CD4-positive, alpha-beta memory T cell (primary cell): ENCODE data around the gene RPS25. TPM values are rescaled to one million over a fixed set of nuclear protein-coding genes. Genes with fewer than 3 reads are reported as not detected.
"Not testable (repeated sequence)": the region's sequence is repeated elsewhere in the genome, so short reads cannot be mapped to it uniquely, and the experiment has no call there.

Experiments used
- CTCF ChIA-PET: fragments of 350-600 bp; sonication (Branson Sonifier 250); formaldehyde crosslinking; loops from one replicate; lab custom pipeline; 2021; ENCODE audit warnings: inconsistent platforms; ENCODE audit not compliant: partially characterized antibody; lab: Charles Lee
- POLR2A ChIA-PET: fragments of 350-600 bp; sonication (Branson Sonifier 250); formaldehyde crosslinking; loops from one replicate; lab custom pipeline; 2021; ENCODE audit not compliant: partially characterized antibody; lab: Charles Lee
- DNase-seq, 5 donors: peaks; one replicate each; pipeline versions ENCODE4 v3.0.0 to v3.0.0-alpha.2; 2020 to 2022; ENCODE audit warnings: mixed read lengths in 1 of 5
- H3K27ac ChIP-seq: one replicate; pipeline ENCODE4 v1.7.0; 2013; ENCODE audit warnings: low read depth, low read length
- H3K27me3 ChIP-seq: 2 replicates; pipeline ENCODE4 v1.7.0; 2013; ENCODE audit warnings: mild to moderate bottlenecking, low read length, moderate library complexity; ENCODE audit not compliant: insufficient read depth
- H3K36me3 ChIP-seq: 2 replicates; pipeline ENCODE4 v1.7.0; 2013; ENCODE audit warnings: mild to moderate bottlenecking, low read length, moderate library complexity; ENCODE audit not compliant: insufficient read depth
- H3K4me1 ChIP-seq: 2 replicates; pipeline ENCODE4 v1.7.0; 2013; ENCODE audit warnings: mild to moderate bottlenecking, low read length, moderate library complexity; ENCODE audit not compliant: insufficient read depth
- H3K4me3 ChIP-seq, 2 donors: one replicate each; pipeline ENCODE4 v1.7.0; 2013; ENCODE audit warnings: low read length in 2 of 2, mild to moderate bottlenecking in 1 of 2
- H3K9me3 ChIP-seq, 2 donors: one replicate each; pipeline ENCODE4 v1.7.0; 2013; ENCODE audit warnings: low read length in 2 of 2, control low read depth in 1 of 2; ENCODE audit not compliant: control insufficient read depth in 1 of 2
- H3K27ac Mint-ChIP-seq, 7 donors: one replicate each; pipeline ENCODE4 v1.8.0; 2020 to 2021; ENCODE audit warnings: mixed read lengths in 7 of 7, mild to moderate bottlenecking in 6 of 7, inconsistent platforms in 3 of 7, moderate library complexity in 3 of 7
- H3K27me3 Mint-ChIP-seq, 2 donors: one replicate each; pipeline ENCODE4 v1.8.0; 2020 to 2021; ENCODE audit warnings: mixed read lengths in 2 of 2
- H3K36me3 Mint-ChIP-seq, 2 donors: one replicate each; pipeline ENCODE4 v1.8.0; 2020 to 2021; ENCODE audit warnings: mixed read lengths in 2 of 2, inconsistent platforms in 1 of 2, mild to moderate bottlenecking in 1 of 2
- H3K4me1 Mint-ChIP-seq, 4 donors: one replicate each; pipeline ENCODE4 v1.8.0; 2020 to 2021; ENCODE audit warnings: mixed read lengths in 4 of 4, mild to moderate bottlenecking in 1 of 4
- H3K4me3 Mint-ChIP-seq, 8 donors: one replicate each; pipeline ENCODE4 v1.8.0; 2020 to 2021; ENCODE audit warnings: mixed read lengths in 8 of 8, mild to moderate bottlenecking in 7 of 8, moderate library complexity in 6 of 8, inconsistent platforms in 3 of 8
- H3K9me3 Mint-ChIP-seq, 8 donors: one replicate each; pipeline ENCODE4 v1.8.0; 2020 to 2021; ENCODE audit warnings: mixed read lengths in 8 of 8, mild to moderate bottlenecking in 5 of 8, inconsistent platforms in 3 of 8, moderate library complexity in 1 of 8
- intact Hi-C: fragments of 100-400 bp; cut with micrococcal nuclease; formaldehyde crosslinking; loops from one replicate; pipeline ENCODE4 v1.15.1; 2023
- polyA plus RNA-seq, 2 donors: library from polyadenylated mRNA; unstranded; fragments of 300-500 nt; fragmentation: Illumina TruSeq; gene quantifications; one replicate each; pipeline ENCODE4 v1.2.3, GENCODE V29; 2021
- total RNA-seq, 2 experiments: library from RNA; stranded (reverse); gene quantifications; one replicate each; pipeline ENCODE4 v1.2.3, GENCODE V29; 2021

RPS25 gene
- total RNA-seq (1,000 to 10,000 TPM; 2,545 to 2,705 TPM), polyA plus RNA-seq (1,000 to 10,000 TPM; 4,676 to 5,786 TPM)

DNA sequence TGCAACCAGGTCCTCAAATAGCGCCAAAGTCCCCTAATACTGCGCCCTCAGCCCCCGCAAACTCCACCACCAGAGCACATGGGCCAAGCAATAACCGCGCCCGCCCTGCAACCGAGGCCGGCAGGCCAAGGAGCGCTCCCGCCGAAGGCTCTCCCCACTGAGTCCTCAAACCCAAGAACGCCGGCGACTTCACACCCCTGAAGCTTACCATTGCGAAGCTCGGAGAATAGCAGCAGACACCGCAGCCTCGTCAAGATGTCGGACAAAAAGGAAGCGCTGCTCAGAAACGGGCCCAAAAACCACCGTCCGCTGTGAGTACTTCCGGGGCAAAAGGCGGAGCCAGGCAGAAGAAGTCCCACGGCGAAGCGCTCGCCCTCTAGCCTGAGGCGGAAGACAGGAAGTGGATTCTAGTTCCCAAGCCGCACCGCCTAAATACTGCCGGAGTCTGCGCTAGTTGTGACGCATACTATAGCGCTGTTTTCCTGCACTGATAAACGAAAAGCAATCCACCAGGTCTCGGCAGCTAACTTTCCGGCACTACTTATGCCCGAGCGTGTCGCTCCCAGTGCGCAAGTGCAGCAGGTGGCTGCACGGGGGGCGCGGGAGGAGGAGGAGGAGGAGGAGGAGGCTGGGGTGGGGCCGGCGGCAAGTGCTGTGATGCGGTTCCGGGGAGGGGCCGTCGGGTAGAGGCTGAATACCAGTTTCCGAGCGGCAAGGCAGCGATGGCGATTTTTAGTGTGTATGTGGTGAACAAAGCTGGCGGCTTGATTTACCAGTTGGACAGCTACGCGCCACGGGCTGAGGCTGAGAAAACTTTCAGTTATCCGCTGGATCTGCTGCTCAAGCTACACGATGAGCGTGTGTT lies at the start of gene RPS25, which contains the start of gene TRAPPC4:
Gene RPS25, minus strand, starts transcription at position 270 of the 865 bp plus-strand sequence. Its CDS starts 59 bp downstream, at position 211.
Gene TRAPPC4, plus strand, starts transcription at position 693 of the 865 bp plus-strand sequence. Its CDS starts 30 bp downstream, at position 723.
- intact Hi-C loops = loop anchor here (1.0 to 5.0 kb wide), 9 partner anchors 12 to 581 kb away; partner anchors contain the start of genes CENATAC, DDX6, HINFP and HYOU1
- peak within 1 kb of the TSS; percentile 87 for H3K27ac ChIP-seq
- peaks cover 21 to 73% (median 51%) of the 10 kb centered on the region in 4 donors for H3K4me1 Mint-ChIP-seq
- peak within 1 kb of the TSS; percentile 71 to 96 for H3K4me3 ChIP-seq
- H3K27ac Mint-ChIP-seq = peak within 1 kb of the TSS; percentile 98 to 100 (median 100)
- H3K36me3 Mint-ChIP-seq = peaks cover 39 to 79% of the 10 kb centered on the region in 2 donors
- H3K27me3 Mint-ChIP-seq = no peaks in the 10 kb centered on the region
- peaks cover 47% of the 10 kb centered on the region for H3K36me3 ChIP-seq
- peaks cover 52% of the 10 kb centered on the region for H3K4me1 ChIP-seq
- H3K9me3 Mint-ChIP-seq = no peaks in the 10 kb centered on the region
- DNase-seq = peak; percentile 96 to 98 (median 97)
- no peaks in the 10 kb centered on the region for H3K27me3 ChIP-seq
- H3K9me3 ChIP-seq = no peaks in the 10 kb centered on the region
- ChIA-PET CTCF (interaction anchor here (0.7 to 2.6 kb wide), 9 partner anchors 12 to 179 kb away, joined by 3 to 16 read pairs (median 3); partner anchors contain the start of genes CENATAC, DPAGT1, HYOU1 and SLC37A4), POLR2A (interaction anchor here (0.6 to 9.4 kb wide), 37 partner anchors 8 to 1839 kb away, joined by 3 to 170 read pairs (median 4); partner anchors contain the start of genes C2CD2L, CENATAC, CXCR5 and DDX6)
- H3K4me3 Mint-ChIP-seq = peak within 1 kb of the TSS; percentile 94 to 100 (median 99)

GRCh38 chr11:119067371-119068222 lies 49.5 kb upstream of the RPS25 start, which contains the start of gene VPS11:
Gene VPS11 (plus strand): TSS chr11:119067818. CDS start chr11:119067824, 6 bp downstream.
- Histone ChIP-seq H3K27me3 (no peaks in the 10 kb centered on the region), H3K4me1 (peaks cover 34% of the 10 kb centered on the region), H3K9me3 (no peaks in the 10 kb centered on the region), H3K4me3 (peak within 1 kb of the TSS; percentile 87 to 99), H3K27ac (peak within 1 kb of the TSS; percentile 88), H3K36me3 (peaks cover 18% of the 10 kb centered on the region)
- H3K27me3 Mint-ChIP-seq = no peaks in the 10 kb centered on the region
- ChIA-PET CTCF (interaction anchor here (0.6 to 4.2 kb wide), 30 partner anchors 10 to 275 kb away, joined by 3 to 18 read pairs (median 4); partner anchors contain the start of genes C2CD2L, CBL, DPAGT1 and HINFP), POLR2A (interaction anchor here (0.6 to 4.6 kb wide), 34 partner anchors 11 to 278 kb away, joined by 3 to 77 read pairs (median 4); partner anchors contain the start of genes C2CD2L, CBL, CENATAC and DPAGT1)
- peak; percentile 97 to 98 (median 97) for DNase-seq
- peak within 1 kb of the TSS; percentile 92 to 100 (median 98) for H3K27ac Mint-ChIP-seq
- peaks cover 13 to 38% of the 10 kb centered on the region in 2 donors for H3K36me3 Mint-ChIP-seq
- H3K9me3 Mint-ChIP-seq = no peaks in the 10 kb centered on the region
- peak within 1 kb of the TSS; percentile 91 to 99 (median 94) for H3K4me3 Mint-ChIP-seq
- H3K4me1 Mint-ChIP-seq = peaks cover 23 to 43% (median 36%) of the 10 kb centered on the region in 4 donors
- intact Hi-C loops = loop anchor here (1.0 to 5.0 kb wide), 7 partner anchors 10 to 215 kb away; partner anchors contain the start of genes HMBS, HYOU1, RPS25 and SLC37A4

DNA sequence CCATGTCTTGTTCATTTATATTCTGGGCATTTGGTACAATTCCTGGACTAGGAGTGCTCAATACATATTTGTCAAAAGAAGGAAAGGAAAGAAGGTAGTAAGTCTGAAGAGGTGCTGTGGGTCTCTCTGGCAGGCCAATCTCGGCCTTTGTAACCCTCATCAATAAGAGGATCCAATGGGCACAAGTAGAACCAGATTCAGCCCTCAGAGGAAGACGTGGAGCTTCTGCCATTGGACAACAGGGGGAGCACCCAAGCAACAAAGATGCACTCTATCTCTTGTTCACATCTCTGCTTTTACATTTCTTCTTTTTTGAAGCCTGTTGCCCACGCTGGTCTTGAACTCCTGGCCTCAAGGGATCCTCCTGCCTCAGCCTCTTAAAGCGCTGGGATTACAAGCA lies 47.2 kb upstream of the RPS25 start:
- Histone ChIP-seq H3K36me3 (peaks cover 3% of the 10 kb centered on the region), H3K9me3 (no peaks in the 10 kb centered on the region), H3K4me1 (peaks cover 34% of the 10 kb centered on the region), H3K27me3 (no peaks in the 10 kb centered on the region), H3K27ac (peak overlapping the region; percentile 88), H3K4me3 (no peak overlapping the region)
- Mint-ChIP-seq H3K36me3 (peaks cover 5 to 25% of the 10 kb centered on the region in 2 donors), H3K27ac (peak overlapping the region; percentile 67 to 98 (median 92)), H3K9me3 (no peaks in the 10 kb centered on the region), H3K27me3 (no peaks in the 10 kb centered on the region), H3K4me1 (peaks cover 23 to 43% (median 37%) of the 10 kb centered on the region in 4 donors), H3K4me3 (peak overlapping the region; percentile 3 to 74 (median 36))
- ChIA-PET POLR2A (interaction anchor here (0.7 to 4.6 kb wide), 10 partner anchors 9 to 141 kb away, joined by 3 to 77 read pairs (median 3); partner anchors contain the start of genes ABCG4, C2CD2L, CBL and HINFP), CTCF (interaction anchor here (0.8 to 4.2 kb wide), 6 partner anchors 33 to 258 kb away, joined by 3 to 18 read pairs (median 4); partner anchors contain the start of gene SLC37A4)
- peak; percentile 49 to 57 (median 54) for DNase-seq
- intact Hi-C loops = loop anchor here (1.0 to 5.0 kb wide), 3 partner anchors 132 to 258 kb away; no protein-coding TSS in a partner anchor

DNA sequence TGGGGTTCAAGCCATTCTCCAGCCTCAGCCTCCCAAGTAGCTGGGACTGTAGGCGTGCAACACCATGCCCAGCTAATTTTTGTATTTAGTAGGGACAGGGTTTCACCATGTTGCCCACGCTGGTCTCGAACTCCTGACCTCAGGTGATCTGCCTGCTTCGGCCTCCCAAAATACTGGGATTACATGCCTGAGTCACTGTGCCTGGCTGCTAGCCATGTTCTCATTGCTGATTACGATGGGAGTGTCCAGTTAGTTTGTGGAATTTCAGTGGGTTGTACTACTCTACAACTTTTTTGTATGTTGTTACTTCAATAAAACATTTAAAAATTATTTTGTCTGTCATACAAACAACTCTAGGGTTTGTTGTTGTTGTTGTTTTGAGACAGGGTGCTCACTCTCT lies 44.6 kb upstream of the RPS25 start:
- no peak overlapping the region for H3K4me3 Mint-ChIP-seq
- Histone ChIP-seq H3K9me3 (no peaks in the 10 kb centered on the region), H3K4me1 (peaks cover 29% of the 10 kb centered on the region), H3K27ac (no peak overlapping the region), H3K4me3 (no peak overlapping the region), H3K27me3 (no peaks in the 10 kb centered on the region), H3K36me3 (no peaks in the 10 kb centered on the region)
- ChIA-PET CTCF (interaction anchor here (0.6 to 3.3 kb wide), 5 partner anchors 11 to 259 kb away, joined by 3 to 11 read pairs (median 3); no protein-coding TSS in a partner anchor), POLR2A (interaction anchor here (3.3 kb wide), 1 partner anchor 32 kb away, joined by 11 read pairs; a partner anchor contains a TSS)
- H3K36me3 Mint-ChIP-seq = peaks cover 0 to 13% of the 10 kb centered on the region in 2 donors
- no peak overlapping the region for H3K27ac Mint-ChIP-seq
- H3K27me3 Mint-ChIP-seq = no peaks in the 10 kb centered on the region
- no peaks in the 10 kb centered on the region for H3K9me3 Mint-ChIP-seq
- intact Hi-C loops = no loop called here
- no peak for DNase-seq
- H3K4me1 Mint-ChIP-seq = peaks cover 17 to 37% (median 32%) of the 10 kb centered on the region in 4 donors

DNA sequence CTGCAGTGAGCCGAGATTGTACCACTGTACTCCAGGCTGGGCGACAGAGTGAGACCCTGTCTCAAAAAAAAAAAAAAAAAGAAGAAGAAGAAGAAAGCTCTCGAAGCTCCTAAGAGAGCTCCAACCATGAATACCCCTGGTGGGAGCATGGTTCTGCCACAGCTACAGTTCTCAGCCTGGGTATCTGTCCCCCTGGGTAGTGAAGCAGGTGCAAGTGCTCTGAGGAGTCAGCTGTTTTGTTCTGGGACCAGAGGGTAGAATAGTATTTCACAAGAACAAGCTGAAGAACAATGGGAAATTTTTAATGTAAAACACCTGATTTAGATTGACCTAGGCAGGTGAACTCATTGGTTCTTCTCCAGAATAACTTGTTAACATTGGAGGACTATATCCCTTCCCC lies 43.1 kb upstream of the RPS25 start:
- H3K27ac Mint-ChIP-seq = peak overlapping the region in 1 of 7 donors; percentile 8
- POLR2A ChIA-PET = interaction anchor here (1.1 to 3.3 kb wide), 3 partner anchors 30 to 61 kb away, joined by 3 to 11 read pairs (median 4); partner anchors contain the start of gene SLC37A4
- no peaks in the 10 kb centered on the region for H3K27me3 Mint-ChIP-seq
- Histone ChIP-seq H3K4me1 (peaks cover 25% of the 10 kb centered on the region), H3K27me3 (no peaks in the 10 kb centered on the region), H3K27ac (no peak overlapping the region), H3K4me3 (no peak overlapping the region), H3K36me3 (no peaks in the 10 kb centered on the region), H3K9me3 (no peaks in the 10 kb centered on the region)
- H3K36me3 Mint-ChIP-seq = peaks cover 0 to 15% of the 10 kb centered on the region in 2 donors
- peaks cover 11 to 35% (median 27%) of the 10 kb centered on the region in 4 donors for H3K4me1 Mint-ChIP-seq
- intact Hi-C loops = no loop called here
- CTCF ChIA-PET = interaction anchor here (1.1 to 3.3 kb wide), 4 partner anchors 14 to 135 kb away, joined by 3 to 11 read pairs (median 4); no protein-coding TSS in a partner anchor
- H3K9me3 Mint-ChIP-seq = no peaks in the 10 kb centered on the region
- DNase-seq = no peak
- no peak overlapping the region for H3K4me3 Mint-ChIP-seq

DNA sequence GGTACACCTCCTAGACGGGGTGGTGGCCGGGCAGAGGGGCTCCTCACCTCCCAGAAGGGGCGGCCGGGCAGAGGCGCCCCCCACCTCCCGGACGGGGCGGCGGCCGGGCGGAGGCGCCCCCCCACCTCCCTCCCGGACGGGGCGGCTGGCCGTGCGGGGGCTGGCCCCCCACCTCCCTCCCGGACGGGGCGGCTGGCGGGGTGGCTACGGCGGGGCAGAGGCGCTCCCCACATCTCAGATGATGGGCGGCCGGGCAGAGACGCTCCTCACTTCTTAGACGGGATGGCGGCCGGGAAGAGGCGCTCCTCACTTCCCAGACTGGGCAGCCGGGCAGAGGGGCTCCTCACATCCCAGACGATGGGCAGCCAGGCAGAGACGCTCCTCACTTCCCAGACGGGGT lies 41.0 kb upstream of the RPS25 start:
- H3K4me3 ChIP-seq, CTCF ChIA-PET, intact Hi-C loops, DNase-seq, H3K27me3 ChIP-seq, H3K27ac ChIP-seq, H3K9me3 ChIP-seq, H3K9me3 Mint-ChIP-seq, H3K27me3 Mint-ChIP-seq: not testable (repeated sequence)
- Mint-ChIP-seq H3K36me3 (peaks cover 13 to 31% of the 10 kb centered on the region in 2 donors), H3K4me1 (peaks cover 13 to 37% (median 29%) of the 10 kb centered on the region in 4 donors), H3K27ac (peak overlapping the region in 1 of 7 donors; percentile 88), H3K4me3 (peak overlapping the region in 2 of 8 donors; percentile 14 to 51)
- H3K4me1 ChIP-seq = peaks cover 21% of the 10 kb centered on the region
- peaks cover 13% of the 10 kb centered on the region for H3K36me3 ChIP-seq
- POLR2A ChIA-PET = interaction anchor here (1.0 kb wide), 1 partner anchor 8 kb away, joined by 3 read pairs; no protein-coding TSS in a partner anchor
